Activated T-helper 2 cell treated with anti-CD3 and anti-CD28 coated beads, Interferon-gamma antibody, Interleukin-2, Interleukin-4, amounts not matched to agents 10 μg/mL and 5 μg/mL and 100 μg/mL, durations not matched to agents 14 hours and 24 hours and 36 hours (primary cell): ENCODE results near the gene TSPAN18. TPM values are rescaled to one million over a fixed set of nuclear protein-coding genes. Genes with fewer than 3 reads are reported as not detected.

Experiments
- DNase-seq: peaks from one replicate; pipeline ENCODE4 v3.0.0; 2021; ENCODE audit warnings: low spot score
- H3K27ac Mint-ChIP-seq: one replicate; pipeline ENCODE4 v1.8.0; 2021; ENCODE audit warnings: mixed read lengths
- H3K27me3 Mint-ChIP-seq: one replicate; pipeline ENCODE4 v1.8.0; 2021; ENCODE audit warnings: low read depth, mixed read lengths
- H3K36me3 Mint-ChIP-seq: one replicate; pipeline ENCODE4 v1.8.0; 2021; ENCODE audit warnings: low read depth, mixed read lengths
- H3K4me1 Mint-ChIP-seq: one replicate; pipeline ENCODE4 v1.8.0; 2021; ENCODE audit warnings: low read depth, mixed read lengths
- H3K4me3 Mint-ChIP-seq: one replicate; pipeline ENCODE4 v1.8.0; 2021; ENCODE audit warnings: low read depth, mild to moderate bottlenecking, moderate library complexity, mixed read lengths
- H3K9me3 Mint-ChIP-seq: one replicate; pipeline ENCODE4 v1.8.0; 2021; ENCODE audit warnings: mixed read lengths
- intact Hi-C: fragments of 100-400 bp; cut with micrococcal nuclease; formaldehyde crosslinking; loops from one replicate; pipeline ENCODE4 v1.15.1; 2023
- total RNA-seq: library from RNA; stranded (reverse); gene quantifications from 2 replicates; pipeline ENCODE4 v1.2.3, GENCODE V29; 2022

The TSPAN18 gene
- total RNA-seq, 1 donor from 2014 or later: 0.87 TPM

GRCh38 chr11:44893846-44894617 lies 167.3 kb downstream of the TSPAN18 start:
- Mint-ChIP-seq H3K36me3 (no peaks in the 10 kb centered on the region), H3K4me3 (no peak overlapping the region), H3K9me3 (no peaks in the 10 kb centered on the region), H3K27me3 (peaks cover 2% of the 10 kb centered on the region), H3K4me1 (no peaks in the 10 kb centered on the region), H3K27ac (no peak overlapping the region)
- peak; percentile 14 for DNase-seq
- intact Hi-C loops: loop anchor here (1.0 kb wide), 1 partner anchor 165 kb away; no protein-coding TSS in a partner anchor

DNA sequence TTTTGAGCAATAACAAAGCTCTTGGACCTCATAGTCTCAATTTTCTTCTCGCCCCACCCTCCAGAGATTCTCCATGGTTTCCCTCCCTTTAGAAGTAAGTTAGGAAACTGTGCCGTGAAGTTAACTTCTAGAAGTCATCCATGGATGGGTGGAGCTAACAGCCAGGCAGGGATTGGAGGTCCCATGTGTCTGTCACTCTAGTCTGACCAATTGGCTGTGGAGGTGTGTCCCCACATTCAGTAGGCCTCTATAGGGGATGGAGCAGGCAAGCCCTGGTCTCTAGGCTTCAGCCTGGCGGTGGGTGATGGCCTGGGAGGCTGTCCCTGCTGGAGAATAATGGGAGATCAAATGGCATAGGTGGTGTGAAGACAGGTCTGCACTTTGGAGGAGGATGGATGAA lies 173.2 kb downstream of the TSPAN18 start:
- Mint-ChIP-seq H3K27ac (no peak overlapping the region), H3K4me1 (no peaks in the 10 kb centered on the region), H3K9me3 (no peaks in the 10 kb centered on the region), H3K27me3 (no peaks in the 10 kb centered on the region), H3K36me3 (no peaks in the 10 kb centered on the region), H3K4me3 (no peak overlapping the region)
- DNase-seq: peak; percentile 17
- intact Hi-C loops: no loop called here

DNA sequence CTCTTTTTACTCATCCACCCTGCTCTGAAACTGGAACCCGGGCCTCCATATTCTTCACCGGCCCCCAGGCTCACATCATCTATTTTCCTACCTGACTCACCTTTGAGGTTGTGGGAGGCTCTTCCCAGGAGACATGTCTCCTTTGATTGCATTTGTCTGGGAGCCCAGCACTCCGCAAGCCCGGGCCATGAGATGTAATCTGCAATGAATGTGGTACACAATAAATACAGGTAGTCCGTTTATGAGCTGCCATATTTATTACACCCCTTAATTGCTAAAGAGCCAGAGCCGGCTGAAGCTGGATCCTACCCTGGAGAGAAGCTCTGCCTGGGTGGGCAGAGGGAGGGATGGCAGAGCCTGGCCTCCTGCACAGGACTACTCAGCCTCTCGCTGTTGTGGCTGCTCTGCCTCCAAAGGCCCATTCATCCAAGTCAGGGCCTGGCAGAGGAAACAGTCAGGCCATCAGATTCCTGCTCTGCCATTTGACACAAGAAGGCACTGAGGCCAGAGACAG lies 174.4 kb downstream of the TSPAN18 start:
- no peak for DNase-seq
- Mint-ChIP-seq H3K36me3 (no peaks in the 10 kb centered on the region), H3K27me3 (no peaks in the 10 kb centered on the region), H3K27ac (no peak overlapping the region), H3K4me3 (no peak overlapping the region), H3K9me3 (no peaks in the 10 kb centered on the region), H3K4me1 (no peaks in the 10 kb centered on the region)
- intact Hi-C loops: no loop called here

GRCh38 chr11:44901786-44902185 lies 175.0 kb downstream of the TSPAN18 start:
- no peaks in the 10 kb centered on the region for H3K36me3 Mint-ChIP-seq
- H3K4me3 Mint-ChIP-seq: no peak overlapping the region
- H3K27ac Mint-ChIP-seq: no peak overlapping the region
- H3K9me3 Mint-ChIP-seq: no peaks in the 10 kb centered on the region
- intact Hi-C loops: no loop called here
- no peaks in the 10 kb centered on the region for H3K4me1 Mint-ChIP-seq
- no peaks in the 10 kb centered on the region for H3K27me3 Mint-ChIP-seq
- DNase-seq: no peak

DNA sequence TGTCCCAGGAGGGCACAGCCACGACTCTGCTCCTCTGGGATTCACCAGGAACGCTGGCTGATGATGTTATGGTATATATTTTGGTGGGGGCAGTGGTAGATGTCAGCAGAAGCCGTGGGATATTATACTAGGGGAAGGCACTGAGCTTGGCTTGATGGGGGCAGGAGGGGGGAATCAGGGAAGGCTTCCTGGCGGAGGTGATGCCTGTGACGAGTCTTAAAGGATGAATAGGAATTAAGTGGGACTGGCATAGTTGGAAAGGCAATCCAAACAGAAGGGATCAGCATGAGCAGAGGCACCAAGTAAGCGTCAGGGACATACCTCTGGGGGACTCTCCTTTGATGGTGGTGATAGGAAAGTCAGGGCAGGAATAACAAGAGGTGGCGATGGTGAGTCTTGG lies 176.3 kb downstream of the TSPAN18 start:
- no peak for DNase-seq
- Mint-ChIP-seq H3K27me3 (no peaks in the 10 kb centered on the region), H3K4me3 (no peak overlapping the region), H3K9me3 (no peaks in the 10 kb centered on the region), H3K36me3 (no peaks in the 10 kb centered on the region), H3K27ac (no peak overlapping the region), H3K4me1 (no peaks in the 10 kb centered on the region)
- intact Hi-C loops: no loop called here

- H3K27ac Mint-ChIP-seq: no peak overlapping the region
- no peak for DNase-seq
- intact Hi-C loops: no loop called here
These were observed 176.8 kb downstream of the TSPAN18 start for GRCh38 chr11:44903518-44903917.

GRCh38 chr11:44904261-44905020 lies 177.7 kb downstream of the TSPAN18 start:
- no peak for DNase-seq
- no peaks in the 10 kb centered on the region for H3K36me3 Mint-ChIP-seq
- no peak overlapping the region for H3K27ac Mint-ChIP-seq
- no peaks in the 10 kb centered on the region for H3K4me1 Mint-ChIP-seq
- no peak overlapping the region for H3K4me3 Mint-ChIP-seq
- intact Hi-C loops: no loop called here
- no peaks in the 10 kb centered on the region for H3K9me3 Mint-ChIP-seq
- H3K27me3 Mint-ChIP-seq: no peaks in the 10 kb centered on the region

More at GRCh38 chr11:44903518-44903917, 176.8 kb downstream of the TSPAN18 start:
- no peaks in the 10 kb centered on the region for H3K9me3 Mint-ChIP-seq
- H3K36me3 Mint-ChIP-seq: no peaks in the 10 kb centered on the region
- no peaks in the 10 kb centered on the region for H3K4me1 Mint-ChIP-seq
- H3K4me3 Mint-ChIP-seq: no peak overlapping the region
- H3K27me3 Mint-ChIP-seq: no peaks in the 10 kb centered on the region

- intact Hi-C loops: no loop called here
- H3K4me1 Mint-ChIP-seq: no peaks in the 10 kb centered on the region
- no peak overlapping the region for H3K4me3 Mint-ChIP-seq
These were observed 178.5 kb downstream of the TSPAN18 start for GRCh38 chr11:44905131-44905866.

DNA sequence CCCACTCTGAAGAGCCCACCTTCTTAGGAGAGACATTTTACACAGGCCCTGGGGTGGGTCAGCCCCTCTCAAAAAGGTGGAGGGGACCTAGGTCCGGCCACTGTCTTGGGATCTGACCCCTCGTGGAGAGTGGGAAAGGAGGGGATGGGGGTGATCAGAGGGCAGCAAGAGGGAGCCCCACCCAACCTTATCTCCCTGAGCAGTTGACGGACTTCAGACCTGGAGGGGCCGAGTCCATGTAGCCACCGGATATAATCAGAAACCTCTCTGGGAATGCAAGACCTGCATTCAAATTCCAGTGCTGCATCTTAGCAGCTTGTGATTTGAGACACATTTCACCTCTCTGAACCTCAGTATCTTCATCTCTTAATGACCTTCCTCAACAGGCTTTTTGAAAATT lies 179.9 kb downstream of the TSPAN18 start:
- intact Hi-C loops: no loop called here
- Mint-ChIP-seq H3K27ac (no peak overlapping the region), H3K9me3 (no peaks in the 10 kb centered on the region), H3K36me3 (no peaks in the 10 kb centered on the region), H3K27me3 (no peaks in the 10 kb centered on the region), H3K4me1 (peaks cover 3% of the 10 kb centered on the region), H3K4me3 (no peak overlapping the region)
- DNase-seq: no peak

More at GRCh38 chr11:44905131-44905866, 178.5 kb downstream of the TSPAN18 start:
- Mint-ChIP-seq H3K36me3 (no peaks in the 10 kb centered on the region), H3K27me3 (no peaks in the 10 kb centered on the region), H3K27ac (no peak overlapping the region), H3K9me3 (no peaks in the 10 kb centered on the region)
- no peak for DNase-seq

DNA sequence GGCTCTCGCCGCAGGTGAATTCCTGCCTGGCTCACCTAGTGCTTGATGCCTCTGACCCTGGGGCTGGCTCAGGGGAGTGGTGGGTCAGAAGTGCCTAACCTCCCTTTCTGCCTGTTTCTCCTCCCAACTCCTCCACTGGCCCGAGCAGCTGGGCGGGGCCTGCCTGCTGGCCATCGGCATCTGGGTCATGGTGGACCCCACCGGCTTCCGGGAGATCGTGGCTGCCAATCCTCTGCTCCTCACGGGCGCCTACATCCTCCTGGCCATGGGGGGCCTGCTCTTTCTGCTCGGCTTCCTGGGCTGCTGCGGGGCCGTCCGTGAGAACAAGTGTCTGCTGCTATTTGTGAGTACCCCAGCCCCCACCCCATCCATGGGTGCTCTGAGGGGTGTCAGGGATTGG lies 182.8 kb downstream of the TSPAN18 start:
- Mint-ChIP-seq H3K36me3 (no peaks in the 10 kb centered on the region), H3K27ac (no peak overlapping the region), H3K4me1 (peaks cover 3% of the 10 kb centered on the region), H3K4me3 (no peak overlapping the region), H3K27me3 (peaks cover 4% of the 10 kb centered on the region), H3K9me3 (no peaks in the 10 kb centered on the region)
- DNase-seq: no peak
- intact Hi-C loops: no loop called here

DNA sequence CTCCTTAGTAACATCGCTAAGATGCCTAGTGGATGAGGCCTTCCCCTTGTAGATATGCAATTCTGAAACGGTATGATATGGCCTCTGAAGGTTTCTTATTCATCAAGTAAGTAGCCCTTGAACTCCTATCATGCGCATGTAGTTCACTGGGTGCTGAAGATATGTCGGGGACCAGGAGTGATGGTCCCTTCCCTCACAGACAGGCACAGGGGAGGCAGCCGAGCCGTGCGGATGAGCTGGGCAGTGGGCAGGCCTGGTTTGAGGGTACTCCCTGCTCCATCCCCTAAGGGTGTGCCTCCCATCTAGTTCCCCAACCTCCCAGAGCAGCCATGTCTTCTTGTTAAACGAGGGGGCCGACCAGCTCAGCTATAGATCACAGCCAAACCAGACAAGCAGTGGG lies 183.8 kb downstream of the TSPAN18 start:
- Mint-ChIP-seq H3K27me3 (peaks cover 4% of the 10 kb centered on the region), H3K36me3 (no peaks in the 10 kb centered on the region), H3K4me1 (peaks cover 3% of the 10 kb centered on the region), H3K4me3 (no peak overlapping the region), H3K27ac (no peak overlapping the region), H3K9me3 (no peaks in the 10 kb centered on the region)
- DNase-seq: no peak
- intact Hi-C loops: loop anchor here (5.0 kb wide), 2 partner anchors 288 to 353 kb away; no protein-coding TSS in a partner anchor

DNA sequence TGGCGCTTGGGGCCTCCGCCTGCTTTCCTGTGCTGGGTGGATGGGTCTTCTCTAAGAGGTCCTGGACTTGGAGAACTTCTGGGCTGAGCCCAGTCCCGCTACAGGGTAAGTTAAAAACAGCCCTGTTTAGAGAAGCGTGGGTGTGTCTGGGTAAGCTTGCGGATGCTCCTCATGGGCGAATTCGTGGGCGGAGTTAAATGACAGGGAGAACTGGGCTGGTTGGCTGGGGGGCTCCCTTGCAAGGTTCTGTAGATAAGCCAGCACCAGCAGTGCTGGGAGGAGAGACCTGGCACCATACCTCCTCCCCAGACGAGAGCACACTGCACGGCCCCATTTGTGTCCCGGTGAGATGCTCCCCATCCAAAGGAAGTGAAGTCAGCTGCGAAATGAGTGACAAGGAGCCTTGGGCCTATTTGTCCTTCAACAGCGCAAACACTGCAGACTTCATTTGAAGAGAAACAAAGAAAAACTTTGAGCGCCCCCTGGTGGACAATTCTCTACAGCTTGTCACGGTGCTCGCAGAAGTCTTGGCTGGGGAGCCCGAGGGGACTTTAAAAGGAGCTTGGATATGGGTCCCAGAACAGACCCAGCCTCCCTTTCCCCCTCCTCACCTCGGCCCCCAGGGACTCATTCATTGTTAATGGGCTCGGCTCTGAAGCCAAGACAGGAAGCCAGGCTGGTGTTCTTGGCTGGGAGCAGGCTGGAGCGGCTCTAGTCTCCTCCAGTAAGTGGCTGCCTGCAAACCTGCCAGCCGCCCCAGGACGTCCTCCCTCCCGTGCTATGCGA lies 184.5 kb downstream of the TSPAN18 start:
- Mint-ChIP-seq H3K9me3 (no peaks in the 10 kb centered on the region), H3K4me3 (no peak overlapping the region), H3K27ac (no peak overlapping the region), H3K27me3 (peaks cover 4% of the 10 kb centered on the region), H3K36me3 (no peaks in the 10 kb centered on the region), H3K4me1 (peaks cover 3% of the 10 kb centered on the region)
- peak; percentile 70 for DNase-seq
- intact Hi-C loops: loop anchor here (1.0 to 5.0 kb wide), 3 partner anchors 184 to 354 kb away; no protein-coding TSS in a partner anchor
